ENCODE data around the gene MLH3.
A peak's percentile ranks its signal among the peaks of the same experiment; 100 is the strongest.

The MLH3 gene

GRCh38 chr14:74981833-74982232, 69.4 kb downstream of the MLH3 start:
- no peak for DNase-seq

- DNase-seq, result no peak
These were observed 69.8 kb downstream of the MLH3 start for GRCh38 chr14:74981462-74981782.

- DNase-seq, result no peak
These were observed 70.4 kb downstream of the MLH3 start for GRCh38 chr14:74980731-74981461.

GRCh38 chr14:74980398-74980730, 70.9 kb downstream of the MLH3 start:
- DNase-seq, result no peak

DNA sequence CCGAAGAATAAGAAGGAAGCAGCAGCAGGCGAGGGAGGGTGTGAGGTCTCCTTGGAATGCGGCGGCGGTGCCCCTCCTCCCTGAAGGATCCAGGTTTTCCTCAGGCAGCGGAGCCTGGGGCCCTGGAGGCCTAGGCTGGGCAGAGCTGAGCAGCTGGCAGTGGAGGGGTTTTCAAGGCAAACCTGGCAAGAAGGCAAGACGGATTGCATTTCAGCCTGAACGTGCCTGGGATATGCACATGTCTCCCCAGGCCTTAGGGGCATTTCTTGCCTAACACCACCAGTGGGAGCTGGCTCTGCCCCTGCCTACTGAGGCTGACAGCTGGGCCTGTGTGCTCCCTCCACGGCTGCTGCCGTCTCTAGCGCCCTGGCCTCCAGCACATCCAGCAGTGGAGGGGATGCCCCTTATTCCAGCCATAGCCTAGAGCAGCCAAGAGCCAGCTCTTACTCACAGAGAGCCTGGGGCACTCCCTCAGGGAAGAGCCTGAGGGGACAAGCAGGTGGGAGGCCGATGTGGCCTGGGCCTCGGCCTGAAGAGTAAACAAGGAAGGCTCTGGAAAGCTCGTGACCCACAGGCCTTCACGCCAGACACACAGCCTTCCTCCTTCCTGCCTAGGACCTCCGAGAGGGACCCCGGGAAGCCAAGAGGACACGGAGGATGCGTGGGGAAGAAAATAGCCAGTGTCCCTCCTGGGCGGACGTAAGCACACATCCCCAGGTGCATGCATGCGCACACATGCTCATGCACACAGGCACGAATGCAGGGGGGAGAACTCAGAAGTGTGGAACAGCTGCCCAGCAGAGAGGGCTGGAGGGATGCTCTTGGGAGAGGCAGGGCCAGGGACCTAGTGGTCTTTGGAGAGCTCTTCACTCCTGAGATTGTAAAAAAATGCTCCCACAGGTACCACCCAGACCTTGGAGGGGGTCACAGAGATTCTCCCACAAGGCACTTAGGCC, 71.5 kb downstream of the MLH3 start:
- DNase-seq, result no peak

DNA sequence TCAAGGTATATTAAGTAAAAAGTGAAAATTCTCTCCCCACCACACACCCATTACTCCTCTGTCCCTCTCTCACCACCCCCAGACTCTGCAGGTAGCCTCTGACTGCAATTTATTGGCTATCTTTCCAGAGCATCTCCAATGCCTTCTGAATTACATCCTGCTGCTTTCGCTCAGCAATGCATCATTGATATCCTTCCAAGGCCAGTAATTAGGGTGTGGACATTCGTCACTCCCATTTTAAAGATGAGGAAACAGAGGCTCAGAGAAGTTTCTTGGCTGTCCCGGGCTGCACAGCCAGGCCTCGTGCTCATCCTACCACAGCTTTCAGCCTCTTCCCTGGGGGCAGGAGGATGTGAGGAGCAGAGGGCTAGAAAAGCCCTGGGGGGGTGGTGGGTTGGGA, 72.2 kb downstream of the MLH3 start:
- DNase-seq, result no peak

GRCh38 chr14:74978416-74978947, 72.8 kb downstream of the MLH3 start:
- no peak for DNase-seq

DNA sequence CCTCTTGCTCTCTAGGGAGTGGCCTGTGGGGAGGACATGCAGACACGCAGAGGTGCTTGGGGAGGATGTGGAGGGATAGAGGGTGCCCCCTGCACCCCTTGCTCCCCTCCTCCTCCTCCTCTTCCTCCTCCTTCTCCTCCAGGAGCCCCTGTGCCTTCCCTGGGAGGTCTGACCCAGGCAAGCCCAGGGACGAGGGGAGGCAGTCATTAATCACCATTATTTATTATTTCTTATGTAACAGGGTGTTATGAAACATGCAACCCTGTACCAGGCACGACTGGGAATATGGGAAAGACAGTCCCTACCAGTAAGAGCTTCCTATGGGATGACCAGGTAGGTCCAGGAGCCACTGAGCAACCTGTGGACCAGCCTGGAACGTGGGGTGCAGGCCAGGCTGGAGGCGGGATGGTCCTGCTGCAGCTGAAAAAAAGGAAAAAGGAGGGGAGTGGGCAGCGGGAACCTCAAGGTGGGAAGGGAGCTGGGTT, 73.3 kb downstream of the MLH3 start:
- no peak for DNase-seq

DNA sequence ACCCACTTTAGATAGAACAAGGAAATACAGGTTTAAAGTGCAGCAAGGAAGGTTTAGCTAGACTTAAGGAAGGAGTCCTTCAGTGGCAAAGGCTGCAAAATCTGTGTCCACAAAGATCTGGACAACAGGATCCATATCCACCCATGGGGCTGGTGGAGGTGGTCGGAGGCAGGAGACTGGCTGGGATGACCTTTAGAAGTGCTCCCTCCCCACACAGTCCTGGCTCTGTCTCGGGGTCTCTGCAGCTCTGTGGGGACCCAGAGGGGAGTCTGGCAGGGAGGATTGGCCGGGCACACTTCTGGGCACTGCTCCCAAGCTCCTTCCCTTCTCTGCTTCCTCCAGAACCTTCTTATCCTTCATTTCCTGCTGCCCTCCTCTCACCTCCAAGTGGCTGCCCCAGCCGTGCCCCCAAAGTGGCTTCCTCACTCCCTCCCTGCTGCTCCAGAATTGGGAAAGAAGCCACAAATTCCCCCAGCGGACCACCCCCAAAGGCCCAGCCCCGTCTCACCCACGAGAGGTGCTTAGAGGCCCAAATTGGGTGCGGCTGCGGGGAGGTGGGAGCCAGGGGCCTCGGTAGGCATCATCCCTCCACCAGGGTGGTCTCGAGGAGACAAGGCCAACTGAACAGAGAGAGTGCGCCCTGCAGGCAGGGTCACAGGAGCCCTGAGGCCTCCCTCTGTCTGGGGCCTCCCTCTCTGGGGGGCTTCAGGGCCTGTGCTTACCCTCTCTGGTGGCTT, 73.9 kb downstream of the MLH3 start:
- no peak for DNase-seq

- no peak for DNase-seq
These were observed 74.8 kb downstream of the MLH3 start for GRCh38 chr14:74976264-74977113.

DNA sequence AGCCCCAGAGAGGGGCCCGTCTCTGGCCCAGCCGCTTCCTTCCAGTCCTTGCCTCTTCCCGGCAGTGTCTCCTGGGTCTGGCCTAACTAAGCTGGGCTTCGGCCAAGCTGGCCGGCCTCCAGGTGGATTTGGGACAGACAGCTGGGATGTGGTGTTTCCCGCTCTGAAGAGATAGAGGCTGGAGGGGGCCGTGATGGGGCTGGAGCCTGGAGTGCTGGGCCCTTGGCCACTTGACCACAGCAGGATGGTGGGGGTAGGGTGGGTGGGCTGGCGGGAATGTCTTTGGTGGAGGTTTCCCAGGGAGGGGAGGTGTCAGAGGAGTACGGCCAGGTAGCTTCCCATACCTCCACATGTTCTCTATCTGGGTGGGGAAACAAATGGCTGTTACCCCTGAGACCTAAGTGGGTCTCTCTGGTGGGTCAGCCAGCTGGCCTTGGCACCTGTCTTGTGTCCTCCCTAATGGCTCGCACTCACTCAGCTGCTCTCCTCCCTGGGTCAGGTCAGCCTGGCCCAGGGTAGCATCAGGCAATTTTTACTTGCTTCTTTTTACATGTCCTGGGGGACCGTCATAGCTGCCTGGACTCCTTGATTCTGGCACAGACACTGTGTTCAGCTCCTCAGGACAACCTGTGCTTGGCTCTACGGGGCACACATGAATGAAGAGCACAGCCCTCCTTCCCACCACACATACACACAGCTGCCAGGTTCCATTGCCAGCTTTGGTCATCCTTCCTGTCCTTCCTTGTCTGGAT, 76.0 kb downstream of the MLH3 start:
- DNase-seq, result no peak

DNA sequence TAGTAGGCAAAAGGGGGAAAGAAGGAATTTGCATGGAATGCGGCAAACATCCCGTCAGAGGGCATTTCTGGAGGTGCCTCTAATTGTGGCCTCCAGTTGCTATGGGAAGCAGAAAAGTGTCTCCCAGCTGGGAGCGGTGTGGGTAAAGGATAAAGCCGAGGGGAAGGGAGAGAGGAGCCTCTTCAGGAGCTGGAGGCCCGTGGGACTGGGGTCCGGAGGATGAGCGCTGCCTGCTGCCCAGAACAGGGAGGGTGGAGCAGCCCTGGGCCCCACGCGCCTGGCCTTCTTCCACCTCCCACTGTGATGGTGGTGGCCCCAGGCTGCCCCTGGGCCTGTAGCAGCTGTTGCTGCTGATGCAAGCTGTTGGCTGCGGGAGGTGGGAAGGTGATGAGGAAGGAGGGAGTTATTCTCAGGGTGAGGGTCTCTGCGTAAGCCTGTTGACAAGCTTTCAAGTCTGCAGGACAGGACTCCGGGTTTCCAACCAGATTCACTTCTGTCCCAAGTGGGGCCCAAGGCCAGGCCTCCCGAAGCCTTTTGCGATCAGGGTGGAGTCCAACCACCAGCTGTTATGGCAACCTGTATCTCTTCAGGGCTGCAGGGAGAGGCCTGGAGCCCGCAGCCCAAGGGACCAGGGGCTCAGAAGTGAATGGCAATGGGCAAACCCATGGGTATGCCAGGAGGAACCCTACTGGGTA, 76.8 kb downstream of the MLH3 start:
- DNase-seq, result no peak

- no peak for DNase-seq
These were observed 77.3 kb downstream of the MLH3 start for GRCh38 chr14:74973905-74974363.

- DNase-seq, result peak; percentile 8 to 20
These were observed 78.1 kb downstream of the MLH3 start for GRCh38 chr14:74973003-74973653.

DNA sequence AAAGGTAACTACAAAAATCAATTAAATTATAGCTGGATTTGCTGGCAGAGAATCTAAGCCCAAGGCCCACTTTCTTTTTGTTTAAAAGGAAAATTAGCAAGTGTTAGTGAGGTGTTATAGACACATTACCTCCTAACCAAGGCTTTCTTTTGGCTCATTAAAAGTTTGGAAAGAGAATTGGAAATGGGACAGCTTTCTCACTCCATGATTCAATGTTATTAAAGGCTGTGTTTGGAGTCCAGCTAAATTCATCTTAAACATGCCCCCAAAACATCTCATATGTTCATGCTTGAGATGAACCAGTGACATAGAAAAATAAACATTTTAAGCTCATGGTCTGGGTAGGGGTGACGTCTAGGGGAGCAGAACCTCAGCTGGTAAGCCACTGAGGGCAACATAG, 82.5 kb downstream of the MLH3 start:
- no peak for DNase-seq

- no peak for DNase-seq
These were observed 85.6 kb downstream of the MLH3 start for GRCh38 chr14:74965486-74966153.

- no peak for DNase-seq
These were observed 86.3 kb downstream of the MLH3 start for GRCh38 chr14:74964787-74965485.
